ENCODE measurements around the gene ASTN2.
"Not testable (repeated sequence)": the region's sequence is repeated elsewhere in the genome, so short reads cannot be mapped to it uniquely, and the experiment has no call there.

ASTN2 gene

GRCh38 chr9:116842658-116843057 lies 572.2 kb downstream of the ASTN2 start:
- no peak for DNase-seq

DNA sequence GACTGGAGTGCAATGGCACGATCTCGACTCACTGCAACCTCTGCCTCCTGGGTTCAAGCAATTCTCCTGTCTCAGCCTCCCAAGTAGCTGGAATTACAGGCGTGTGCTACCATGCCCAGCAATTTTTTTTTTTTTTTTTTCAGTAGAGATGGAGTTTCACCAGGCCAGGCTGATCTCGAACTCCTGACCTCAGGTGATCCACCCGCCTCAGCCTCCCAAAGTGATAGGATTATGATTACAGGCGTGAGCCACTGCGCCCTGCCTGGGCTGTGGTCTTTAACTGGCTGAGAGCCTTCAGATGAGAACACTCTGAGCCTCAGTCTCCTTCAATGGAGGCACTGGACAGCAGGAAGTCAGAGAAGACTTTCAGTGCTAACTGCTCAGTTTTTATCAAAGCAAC lies 576.4 kb downstream of the ASTN2 start:
- not testable (repeated sequence) for DNase-seq

DNA sequence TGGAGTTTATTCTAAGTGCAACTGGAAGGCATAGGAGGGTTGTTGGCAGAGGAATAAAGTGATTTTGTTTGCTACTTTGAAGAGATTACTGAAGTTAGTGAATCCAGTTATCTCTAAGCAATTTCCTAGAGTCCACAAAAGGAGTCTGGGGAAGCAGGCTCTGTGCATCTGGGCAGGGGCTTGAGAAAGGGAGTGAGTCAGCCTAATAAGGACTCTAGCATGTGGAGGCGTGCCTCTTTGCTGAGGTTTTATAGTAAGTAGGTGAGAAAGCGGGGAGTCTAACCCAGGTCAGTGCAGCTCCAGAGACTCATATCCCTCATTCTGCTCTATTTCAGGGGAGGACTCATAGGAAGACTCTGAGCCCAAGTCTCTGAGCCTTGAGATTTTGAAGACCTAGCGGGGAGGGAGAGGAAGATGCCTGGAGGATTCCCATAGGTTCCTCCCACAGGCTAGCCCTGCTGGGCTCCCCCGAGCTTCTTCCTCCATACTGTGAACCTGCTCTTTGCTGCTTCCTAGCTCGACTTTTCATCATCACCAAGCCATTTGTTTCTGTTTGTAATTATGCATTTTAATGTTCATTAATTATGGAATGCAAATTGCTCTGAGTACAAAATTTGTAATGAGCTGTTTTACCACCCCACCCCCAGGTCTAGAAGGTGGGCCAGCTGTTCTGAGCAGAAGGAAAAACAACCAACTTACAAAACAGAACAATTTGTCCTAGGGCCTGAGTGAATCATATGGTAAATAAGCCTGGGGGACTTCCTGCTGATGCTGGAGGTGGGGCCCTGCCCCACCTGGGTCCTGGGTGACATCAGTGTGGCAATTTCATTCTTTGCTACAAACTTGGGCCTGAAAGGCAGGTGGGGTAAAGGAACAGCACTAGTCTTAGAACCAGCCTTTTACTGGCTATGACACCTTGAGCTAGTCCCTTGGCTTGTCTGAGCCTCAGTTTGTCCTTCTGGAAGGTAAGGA lies 577.6 kb downstream of the ASTN2 start:
- no peak for DNase-seq

- not testable (repeated sequence) for DNase-seq
Measured at GRCh38 chr9:116830321-116830720, 584.5 kb downstream of the ASTN2 start.

DNA sequence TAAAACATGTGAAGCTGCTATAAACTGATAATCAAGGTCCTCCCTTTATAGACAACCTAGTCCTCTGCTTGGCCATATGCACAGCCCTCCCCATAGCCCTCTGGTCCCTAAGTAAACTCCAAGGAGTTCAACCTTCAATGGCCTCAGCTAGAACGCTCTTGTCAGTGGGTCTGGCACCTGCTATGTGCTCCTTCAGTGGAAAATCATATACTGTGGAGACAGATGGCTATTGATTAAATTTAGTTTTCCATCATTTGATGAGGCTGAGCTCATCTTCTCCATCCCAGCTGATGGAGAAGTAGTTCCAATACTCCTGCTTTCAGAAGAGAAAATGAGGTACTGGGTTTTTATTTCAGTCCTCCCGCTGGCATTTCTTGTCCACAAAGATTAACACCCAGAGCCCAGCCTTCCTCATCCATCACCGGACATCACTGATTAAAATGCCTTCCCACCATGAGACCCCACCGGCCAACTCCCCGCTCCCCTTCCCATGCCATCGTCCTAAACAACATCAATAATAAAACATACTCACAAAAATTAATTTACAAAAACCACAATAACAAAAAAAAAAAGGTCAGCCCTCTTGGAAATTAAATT lies 593.1 kb downstream of the ASTN2 start:
- DNase-seq: no peak

DNA sequence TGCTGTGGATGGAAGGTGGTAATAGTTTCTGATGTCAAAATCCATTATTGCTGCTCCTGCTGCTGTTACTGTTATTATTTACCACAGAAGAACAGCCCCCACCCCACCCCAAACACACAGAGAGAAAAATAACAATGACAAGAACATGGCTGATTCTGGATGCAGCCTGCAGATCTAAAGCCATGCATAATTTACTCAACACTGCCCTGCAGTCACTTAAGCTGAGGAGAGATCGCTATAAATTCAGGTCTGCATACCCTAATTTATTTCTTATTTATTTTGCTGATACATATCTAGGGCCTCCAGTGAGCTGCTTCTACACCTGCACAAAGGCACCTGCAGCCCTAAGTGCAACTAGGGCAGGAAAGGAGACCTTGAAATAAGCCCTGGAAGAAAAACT lies 595.7 kb downstream of the ASTN2 start:
- no peak for DNase-seq

DNA sequence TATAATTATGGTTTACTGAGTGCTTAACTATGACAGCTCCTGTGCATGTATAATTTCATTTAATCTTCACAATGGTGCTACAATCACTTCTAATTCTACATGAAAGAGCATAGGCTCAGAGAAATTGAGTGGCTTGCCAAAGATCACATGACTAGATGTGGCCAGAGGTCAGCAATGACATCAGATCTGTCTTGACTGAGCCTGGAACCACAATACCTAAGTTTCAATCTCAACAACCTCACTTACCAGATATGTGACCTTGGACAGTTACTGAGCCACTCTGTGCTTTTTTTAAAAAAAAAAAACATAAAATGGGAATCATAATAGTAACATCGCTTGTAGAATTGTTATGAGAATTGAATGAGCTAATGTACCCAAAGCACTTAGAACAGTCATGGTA lies 597.1 kb downstream of the ASTN2 start:
- DNase-seq: no peak

- no peak for DNase-seq
Measured at GRCh38 chr9:116816484-116816883, 598.4 kb downstream of the ASTN2 start.

DNA sequence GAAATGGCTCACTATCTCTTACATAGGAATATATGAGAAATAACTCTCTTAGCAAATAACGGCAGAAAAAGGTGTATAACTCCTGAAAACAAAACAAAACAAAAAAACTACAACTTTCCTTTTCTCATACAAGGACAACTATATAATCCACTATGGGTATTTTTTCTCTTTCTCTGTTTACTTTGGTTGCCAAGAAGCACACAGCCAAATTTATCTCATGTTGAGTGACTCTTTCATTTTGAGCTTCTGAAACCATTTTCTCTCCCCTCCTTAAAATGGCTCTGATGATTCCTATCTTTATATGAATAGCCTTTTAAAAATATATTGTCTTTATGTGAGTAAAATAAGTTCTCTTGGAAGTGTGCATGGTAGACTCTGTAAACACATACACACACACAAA lies 599.0 kb downstream of the ASTN2 start:
- no peak for DNase-seq

GRCh38 chr9:116813031-116813300 lies 601.9 kb downstream of the ASTN2 start:
- DNase-seq: no peak

- no peak for DNase-seq
Measured at GRCh38 chr9:116812231-116813030, 602.4 kb downstream of the ASTN2 start.

DNA sequence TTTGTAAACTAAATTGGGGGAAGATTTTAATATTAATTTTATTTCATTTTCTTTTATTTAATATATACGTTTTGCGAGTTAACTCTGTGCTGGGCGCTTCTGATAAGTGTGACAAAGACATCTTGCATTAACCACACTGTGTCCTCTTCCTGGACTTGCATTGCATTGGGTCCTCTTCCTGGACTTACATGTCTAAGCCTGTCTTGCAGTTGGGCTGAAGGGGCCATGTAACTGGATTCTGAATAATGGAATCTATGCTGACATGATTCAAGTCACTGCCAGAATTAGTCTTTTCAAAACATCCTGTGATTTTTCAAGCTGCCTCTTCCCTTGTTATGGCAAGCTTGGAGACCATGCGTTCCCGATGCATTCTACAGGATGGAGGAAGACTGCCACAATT lies 605.2 kb downstream of the ASTN2 start:
- no peak for DNase-seq

GRCh38 chr9:116806075-116806474 lies 608.8 kb downstream of the ASTN2 start:
- DNase-seq: no peak

DNA sequence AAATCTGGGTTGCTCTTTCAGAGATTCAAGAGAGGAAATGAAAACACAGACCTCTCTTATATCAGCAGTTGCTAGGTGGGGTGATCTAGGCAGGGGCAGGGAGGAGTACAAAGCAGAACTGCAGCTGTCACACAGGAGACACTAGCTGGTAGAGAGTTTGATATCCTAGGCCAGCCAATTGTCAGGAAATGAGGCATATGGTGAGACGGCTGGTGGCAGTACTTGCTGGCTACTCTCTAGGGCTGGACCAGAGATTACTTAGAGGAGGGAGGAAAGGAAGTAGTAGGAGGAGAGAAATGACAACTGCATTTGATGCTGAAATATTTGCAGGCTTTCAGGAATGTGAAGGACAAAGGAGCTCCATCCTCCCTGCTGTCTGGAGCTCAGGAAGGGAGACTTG lies 614.0 kb downstream of the ASTN2 start:
- DNase-seq: no peak

DNA sequence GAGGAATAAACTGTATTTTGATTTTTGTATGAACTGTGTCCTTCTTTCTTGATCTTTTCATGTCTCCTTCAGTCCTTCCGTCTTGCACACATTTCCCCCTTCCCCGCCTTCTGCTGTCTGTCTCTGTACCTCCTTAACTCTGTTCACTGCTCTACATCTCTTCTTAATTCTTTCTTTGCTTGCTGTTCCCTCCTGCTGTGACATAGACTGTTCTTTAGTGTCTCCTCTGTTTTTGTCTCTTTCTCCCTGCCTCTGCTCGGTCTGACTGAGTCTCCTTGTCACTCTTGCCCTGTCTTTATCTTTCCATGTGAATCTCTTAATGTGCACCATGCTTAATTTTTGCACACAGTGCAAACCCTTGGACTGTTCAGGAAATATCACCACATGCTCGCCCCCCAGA lies 614.8 kb downstream of the ASTN2 start:
- no peak for DNase-seq

DNA sequence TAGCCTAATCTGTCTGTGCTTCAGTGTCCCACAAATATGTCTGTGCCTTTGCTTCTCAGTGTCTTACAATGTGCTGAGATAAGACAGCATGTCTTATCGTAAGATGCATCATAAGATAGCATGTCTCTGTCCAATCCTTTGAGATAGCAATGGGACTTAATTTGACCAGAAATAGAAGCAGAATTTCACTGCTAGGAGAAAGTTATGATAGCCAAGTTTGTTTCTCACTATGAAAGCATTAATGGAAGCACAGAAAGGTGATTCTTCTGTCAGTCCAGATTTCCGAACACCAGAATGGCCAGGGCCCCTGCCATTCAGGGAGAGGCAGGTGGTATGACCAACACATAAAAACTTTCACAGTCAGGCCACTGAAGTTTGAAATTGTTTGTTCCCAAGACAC lies 616.3 kb downstream of the ASTN2 start:
- DNase-seq: no peak

GRCh38 chr9:116797276-116797675 lies 617.6 kb downstream of the ASTN2 start:
- no peak for DNase-seq

- DNase-seq: no peak
Measured at GRCh38 chr9:116796669-116797068, 618.2 kb downstream of the ASTN2 start.

- DNase-seq: no peak
Measured at GRCh38 chr9:116795821-116796220, 619.0 kb downstream of the ASTN2 start.

- DNase-seq: no peak
Measured at GRCh38 chr9:116792271-116792670, 622.6 kb downstream of the ASTN2 start.

GRCh38 chr9:116791326-116791725 lies 623.5 kb downstream of the ASTN2 start:
- DNase-seq: no peak

- DNase-seq: no peak
Measured at GRCh38 chr9:116789081-116789480, 625.8 kb downstream of the ASTN2 start.

GRCh38 chr9:116786737-116787136 lies 628.1 kb downstream of the ASTN2 start:
- no peak for DNase-seq

GRCh38 chr9:116777116-116777515 lies 637.7 kb downstream of the ASTN2 start:
- DNase-seq: no peak

All from activated CD4-positive, CD25-positive, alpha-beta regulatory T cell (primary cell).